Activated T-cell treated with anti-CD3 and anti-CD28 coated beads, Interleukin-2, amount 50 U/mL, for 72 hours (primary cell): ENCODE measurements around the gene CAPRIN2. TPM values are rescaled to one million over a fixed set of nuclear protein-coding genes. Genes with fewer than 3 reads are reported as not detected.

Experiments used
- ATAC-seq, 2 donors: fragments of 150-1000 bp; cut with Tn5 transposase; replicated peaks in 1 of 2; 2 replicates each; pipeline ENCODE4 v1.10.0; 2021; ENCODE audit warnings: moderate library complexity in 2 of 2, mild to moderate bottlenecking in 1 of 2
- DNase-seq, 2 donors: peaks; one replicate each; pipeline ENCODE4 v3.0.0; 2021 to 2022; ENCODE audit warnings: mixed read lengths in 1 of 2
- H3K27ac Mint-ChIP-seq: one replicate; pipeline ENCODE4 v1.8.0; 2022; ENCODE audit warnings: mild to moderate bottlenecking, moderate library complexity, mixed read lengths
- H3K27me3 Mint-ChIP-seq: one replicate; pipeline ENCODE4 v1.8.0; 2022; ENCODE audit warnings: low read depth, mixed read lengths
- H3K36me3 Mint-ChIP-seq, 2 donors: one replicate each; pipeline ENCODE4 v1.8.0; 2022; ENCODE audit warnings: mixed read lengths in 2 of 2, mild to moderate bottlenecking in 1 of 2; ENCODE audit not compliant: insufficient read depth in 2 of 2
- H3K4me1 Mint-ChIP-seq: one replicate; pipeline ENCODE4 v1.8.0; 2022; ENCODE audit warnings: low read depth, mixed read lengths
- H3K4me3 Mint-ChIP-seq, 2 donors: one replicate each; pipeline ENCODE4 v1.8.0; 2022; ENCODE audit warnings: mild to moderate bottlenecking in 2 of 2, mixed read lengths in 2 of 2, moderate library complexity in 2 of 2
- H3K9me3 Mint-ChIP-seq, 2 donors: one replicate each; pipeline ENCODE4 v1.8.0; 2022; ENCODE audit warnings: mixed read lengths in 2 of 2
- total RNA-seq, 2 donors: library from RNA; stranded (reverse); gene quantifications; one replicate each; pipeline ENCODE4 v1.2.3, GENCODE V29; 2022

The CAPRIN2 gene
- total RNA-seq, 2 donors from 2014 or later, result 22.8 to 24.6 TPM

DNA sequence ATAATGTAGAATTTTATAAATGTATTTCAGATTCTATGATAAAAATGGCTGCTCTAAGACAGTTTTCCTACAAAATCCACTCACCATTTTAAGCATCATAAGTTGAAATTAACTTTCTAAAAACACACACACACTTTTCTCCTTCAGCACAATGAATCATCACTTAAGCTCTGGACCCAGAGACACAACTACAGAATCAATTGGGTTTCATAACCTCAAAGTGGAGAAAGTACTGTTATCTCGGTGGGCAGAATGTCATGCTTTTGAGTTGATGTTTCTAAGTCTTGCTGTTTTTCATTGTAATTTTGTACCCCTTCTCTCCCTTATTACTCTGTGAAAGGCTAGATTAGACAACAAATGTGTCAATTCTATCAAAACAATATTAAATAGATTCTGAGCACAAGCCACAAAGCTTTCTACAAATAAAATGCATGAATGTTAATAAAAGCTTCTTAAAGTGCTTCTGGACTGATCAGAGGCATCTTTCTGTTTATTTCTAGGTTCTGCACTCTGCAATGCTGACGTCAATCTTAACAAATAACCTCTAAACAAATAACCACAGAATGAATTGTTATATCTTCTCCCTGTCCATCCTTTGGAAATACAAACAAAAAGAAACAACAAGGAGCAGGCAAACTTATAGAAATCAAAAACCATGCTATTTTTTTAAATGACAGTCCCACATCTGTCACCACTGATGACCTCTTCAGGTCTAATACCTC is 67.3 kb downstream of the CAPRIN2 start:
- peaks cover 1 to 4% of the 10 kb centered on the region in 2 donors for H3K36me3 Mint-ChIP-seq
- H3K4me1 Mint-ChIP-seq, result peaks cover 26% of the 10 kb centered on the region
- H3K9me3 Mint-ChIP-seq, result no peaks in the 10 kb centered on the region
- no peak overlapping the region for H3K4me3 Mint-ChIP-seq
- peak overlapping the region; percentile 60 for H3K27ac Mint-ChIP-seq
- no peak for DNase-seq
- H3K27me3 Mint-ChIP-seq, result no peaks in the 10 kb centered on the region
- no peak for ATAC-seq

DNA sequence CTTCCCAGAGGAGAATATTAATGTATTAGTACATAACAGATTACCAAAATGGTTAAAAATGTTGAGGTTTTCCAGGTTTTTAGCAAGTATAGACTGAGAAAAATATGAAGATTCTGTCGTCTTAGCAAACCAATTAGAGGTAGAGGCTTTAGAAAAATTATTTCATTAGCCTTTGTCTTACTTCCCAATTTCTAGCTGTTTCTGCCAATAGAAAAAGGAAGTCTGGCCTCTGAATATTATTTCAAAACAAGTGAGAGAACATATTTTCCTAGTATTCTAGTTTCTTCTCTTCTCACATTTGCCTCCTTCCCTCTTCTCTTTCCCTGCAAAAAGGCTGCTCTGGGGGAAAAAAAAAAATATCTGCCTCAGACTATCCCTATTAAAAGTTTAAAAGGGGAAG is 75.5 kb downstream of the CAPRIN2 start:
- ATAC-seq (no peak), DNase-seq (no peak)
- H3K9me3 Mint-ChIP-seq, result no peaks in the 10 kb centered on the region
- no peak overlapping the region for H3K4me3 Mint-ChIP-seq
- H3K27ac Mint-ChIP-seq, result no peak overlapping the region
- peaks cover 4 to 14% of the 10 kb centered on the region in 2 donors for H3K36me3 Mint-ChIP-seq
- no peaks in the 10 kb centered on the region for H3K4me1 Mint-ChIP-seq
- H3K27me3 Mint-ChIP-seq, result no peaks in the 10 kb centered on the region

DNA sequence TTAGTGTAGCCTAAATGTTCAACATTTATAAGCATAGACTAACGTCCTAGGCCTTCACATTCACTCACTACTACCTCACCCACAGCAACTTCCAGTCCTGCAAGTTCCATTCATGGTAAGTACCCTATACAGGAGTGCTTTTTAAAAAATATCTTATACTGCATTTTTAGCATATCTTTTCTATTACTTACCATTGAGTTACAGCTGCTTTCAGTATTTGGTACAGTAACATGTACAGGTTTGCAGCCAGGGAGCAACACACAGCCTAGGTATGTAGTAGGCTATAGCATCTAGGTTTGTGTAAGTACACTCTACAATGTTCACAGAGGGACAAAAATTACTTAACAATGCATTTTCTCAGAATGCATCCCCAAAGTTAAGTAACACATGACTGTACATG is 76.5 kb downstream of the CAPRIN2 start:
- Mint-ChIP-seq H3K4me3 (no peak overlapping the region), H3K27me3 (no peaks in the 10 kb centered on the region), H3K9me3 (no peaks in the 10 kb centered on the region), H3K27ac (no peak overlapping the region), H3K36me3 (peaks cover 3 to 14% of the 10 kb centered on the region in 2 donors), H3K4me1 (no peaks in the 10 kb centered on the region)
- DNase-seq (no peak), ATAC-seq (no peak)

DNA sequence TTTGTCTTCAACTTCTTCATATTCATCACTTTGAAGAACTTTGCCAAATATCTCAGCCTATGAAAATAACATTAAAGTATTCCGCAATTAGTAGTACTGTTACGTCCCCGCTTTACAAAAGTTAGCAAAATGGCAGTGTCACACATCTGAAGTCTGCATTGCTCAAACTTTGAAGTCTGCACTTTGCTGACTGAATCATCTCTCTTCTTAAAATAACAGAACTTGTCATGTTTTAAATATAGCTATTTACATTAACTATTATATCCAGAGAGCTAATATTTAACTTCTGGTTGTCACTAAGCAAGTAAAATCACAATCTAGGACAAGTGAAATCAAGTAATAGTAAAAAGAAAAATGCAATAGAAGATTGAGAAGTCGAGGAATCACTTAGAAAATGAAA is 93.5 kb downstream of the CAPRIN2 start:
- no peaks in the 10 kb centered on the region for H3K9me3 Mint-ChIP-seq
- DNase-seq (no peak), ATAC-seq (no peak)
- peaks cover 4 to 6% of the 10 kb centered on the region in 2 donors for H3K36me3 Mint-ChIP-seq
- H3K4me3 Mint-ChIP-seq, result no peak overlapping the region
- H3K4me1 Mint-ChIP-seq, result no peaks in the 10 kb centered on the region
- peak overlapping the region; percentile 65 for H3K27ac Mint-ChIP-seq
- H3K27me3 Mint-ChIP-seq, result no peaks in the 10 kb centered on the region

Other genes with a start within 250 kb of the CAPRIN2 start
- gene IPO8, start 59.1 kb downstream of the CAPRIN2 start, total RNA-seq, result 10 to 100 TPM; 39.2 to 46.4 TPM
- gene TSPAN11, start 171.8 kb upstream of the CAPRIN2 start, total RNA-seq, result under 1 TPM; 0.07 to 0.28 TPM